A549 (cell line): Measurements from ENCODE around the gene SPACA7. TPM values are rescaled to one million over a fixed set of nuclear protein-coding genes. Genes with fewer than 3 reads are reported as not detected.

Source experiments
- ATAC-seq, 2 experiments: fragments of 200-7000 bp in 1 of 2; fragments of >200 bp in 1 of 2; cut with Nextera tagmentation in 1 of 2; cut with Tn5 transposase in 1 of 2; 3 replicates each; pipeline versions ENCODE4 v1.8.0 to v1.9.1; 2018 to 2020; ENCODE audit warnings: mild to moderate bottlenecking in 1 of 2, moderate library complexity in 1 of 2
- CTCF ChIA-PET: fragments of 300-600 bp; sonication (Branson Sonifier 250); formaldehyde crosslinking; extraction: SDS; loops from one replicate; lab custom pipeline; 2021; ENCODE audit warnings: antibody characterized with exemption, inconsistent platforms; lab: Yijun Ruan, JAX
- POLR2A ChIA-PET: fragments of 350-600 bp; formaldehyde crosslinking; extraction: SDS; loops from one replicate; lab custom pipeline; 2021; ENCODE audit warnings: antibody characterized with exemption, inconsistent platforms; lab: Yijun Ruan, JAX
- DNase-seq, 2 experiments: peaks; one replicate each; pipeline versions ENCODE4 v3.0.0 to v3.0.0-alpha.2; 2011 to 2016; ENCODE audit warnings: low read depth in 1 of 2, low spot score in 1 of 2
- FAIRE-seq: peaks from 2 replicates; lab custom pipeline; 2011; peaks lifted over from hg19 to GRCh38; lab: Jason Lieb, UNC
- H3K27ac ChIP-seq, 2 experiments: fragments of >200 bp; sonication (Bioruptor Twin); formaldehyde crosslinking; 3 replicates each; pipeline ENCODE4 v1.5.1; 2016 to 2017
- H3K4me1 ChIP-seq: fragments of >200 bp; sonication (Bioruptor Twin); formaldehyde crosslinking; 3 replicates; pipeline ENCODE4 v1.6.1; 2016
- H3K4me2 ChIP-seq: fragments of >200 bp; sonication (Bioruptor Twin); formaldehyde crosslinking; 3 replicates; pipeline ENCODE4 v1.6.1; 2016
- H3K4me3 ChIP-seq: fragments of >200 bp; sonication (Bioruptor Twin); formaldehyde crosslinking; 3 replicates; pipeline ENCODE4 v1.5.1; 2016
- H3K9me3 ChIP-seq: fragments of >200 bp; sonication (Bioruptor Twin); formaldehyde crosslinking; 3 replicates; pipeline ENCODE4 v1.6.1; 2016
- CBX2 ChIP-seq: fragments of 200-600 bp; sonication (generic); IDR thresholded peaks from 2 replicates; pipeline ENCODE4 v1.6.1; 2016; ENCODE audit warnings: low read depth, mild to moderate bottlenecking, borderline replicate concordance
- CHD2 ChIP-seq: fragments of 150-350 bp; IDR thresholded peaks from 2 replicates; pipeline ENCODE4 v1.6.1; 2014; ENCODE audit warnings: low read length; ENCODE audit not compliant: partially characterized antibody
- EHMT2 ChIP-seq: fragments of 200-600 bp; sonication (generic); IDR thresholded peaks from 2 replicates; pipeline ENCODE4 v1.6.1; 2016; ENCODE audit warnings: antibody characterized with exemption, low read depth, mild to moderate bottlenecking, moderate library complexity
- ESRRA ChIP-seq: fragments of 150-350 bp; IDR thresholded peaks from 2 replicates; pipeline ENCODE4 v1.6.1; 2014; ENCODE audit warnings: mild to moderate bottlenecking, low read length, borderline replicate concordance
- HEYL ChIP-seq: fragments of 250-450 bp; sonication (Bioruptor Pico); IDR thresholded peaks from 2 replicates; pipeline ENCODE4 v1.8.0; 2021; ENCODE audit warnings: mild to moderate bottlenecking, moderate library complexity
- HOXA7 ChIP-seq: fragments of 250-450 bp; sonication (Bioruptor Pico); IDR thresholded peaks from 2 replicates; pipeline ENCODE4 v1.5.0; 2020; ENCODE audit warnings: mild to moderate bottlenecking, moderate library complexity
- NPAS2 ChIP-seq: fragments of 250-450 bp; sonication (Bioruptor Pico); IDR thresholded peaks from 2 replicates; pipeline ENCODE4 v1.8.0; 2022; ENCODE audit warnings: mild to moderate bottlenecking, moderate library complexity, borderline replicate concordance
- PHF8 ChIP-seq: fragments of 200-600 bp; sonication (generic); IDR thresholded peaks from 2 replicates; pipeline ENCODE4 v1.6.1; 2016; ENCODE audit warnings: low read depth, mild to moderate bottlenecking, antibody characterized with exemption, moderate library complexity, borderline replicate concordance
- POLR2A ChIP-seq: IDR thresholded peaks from 2 replicates; pipeline ENCODE4 v1.6.1; 2012; ENCODE audit warnings: mild to moderate bottlenecking, low read length
- REST ChIP-seq: fragments of 200-600 bp; sonication (generic); IDR thresholded peaks from 2 replicates; pipeline ENCODE4 v1.6.1; 2016; ENCODE audit warnings: antibody characterized with exemption, mild to moderate bottlenecking, moderate library complexity
- RFX5 ChIP-seq: fragments of 450-650 bp; IDR thresholded peaks from 2 replicates; pipeline ENCODE4 v1.7.1; 2014; ENCODE audit warnings: antibody characterized with exemption, mild to moderate bottlenecking, moderate library complexity
- SMC3 ChIP-seq: fragments of >200 bp; sonication (Bioruptor Twin); formaldehyde crosslinking; IDR thresholded peaks from 3 replicates; pipeline ENCODE4 v1.6.1; 2018; ENCODE audit warnings: inconsistent platforms
- SREBF2 ChIP-seq: fragments of 450-650 bp; IDR thresholded peaks from 2 replicates; pipeline ENCODE4 v1.6.1; 2014; ENCODE audit warnings: mild to moderate bottlenecking, moderate library complexity
- USF2 ChIP-seq: fragments of 450-650 bp; IDR thresholded peaks from 2 replicates; pipeline ENCODE4 v1.6.1; 2014; ENCODE audit warnings: antibody characterized with exemption
- ZFP36 ChIP-seq: fragments of 450-650 bp; IDR thresholded peaks from 2 replicates; pipeline ENCODE4 v1.6.1; 2014; ENCODE audit warnings: borderline replicate concordance; ENCODE audit not compliant: partially characterized antibody
- ZSCAN20 ChIP-seq: fragments of 250-450 bp; sonication (Bioruptor Pico); IDR thresholded peaks from 2 replicates; pipeline ENCODE4 v1.8.0; 2022; ENCODE audit warnings: mild to moderate bottlenecking, moderate library complexity
- WGBS: methylation state at CpG from one replicate; pipeline ENCODE4 v1.1.6; 2017; ENCODE audit errors: missing lambda C conversion rate; 5-methylcytosine and 5-hydroxymethylcytosine counted together
- polyA plus RNA-seq, 4 experiments: library from polyadenylated mRNA; depleted of rRNA in 3 of 4; stranded (reverse); fragments of >200 nt; fragmentation: RNase III in 1 of 4; extraction: RNeasy Plus Mini Kit Qiagen cat#74134 plus additional on column Dnase treatment in 1 of 4; gene quantifications; 2 replicates in 3 of 4; 3 replicates in 1 of 4; pipeline ENCODE4 v1.2.3, GENCODE V29; 2011 to 2017
- TF ChIP-seq, protein P1 (sequence below): fragments of >200 bp; sonication (Bioruptor Twin); formaldehyde crosslinking; IDR thresholded peaks from 3 replicates; pipeline ENCODE4 v1.6.1; 2016

The SPACA7 gene
- polyA plus RNA-seq, 2 of the 4 experiments (the other 2 are of a cell fraction): not detected

- Histone ChIP-seq H3K4me1 (no peaks in the 10 kb centered on the region), H3K4me3 (no peak overlapping the region), H3K27ac (no peak overlapping the region), H3K4me2 (no peak overlapping the region)
- 23% methylated on average over 12 of the region's 21 CpGs for WGBS
- DNase-seq: no peak
- no peak for TF ChIP-seq RFX5
- no peak for TF ChIP-seq ZFP36
- TF ChIP-seq REST: no peak
- no peak for TF ChIP-seq NPAS2 (CRISPR knock-in tag)
- no peak for TF ChIP-seq CHD2
- no peak for TF ChIP-seq USF2
- TF ChIP-seq POLR2A: no peak
- no peak for TF ChIP-seq HOXA7 (CRISPR knock-in tag)
- TF ChIP-seq, all 56 proteins: peak for 0
- ChIA-PET CTCF (interaction anchor here (0.7 to 8.4 kb wide), 13 partner anchors 12 to 1285 kb away, joined by 3 to 113 read pairs (median 4); no protein-coding TSS in a partner anchor), POLR2A (no interaction called here)
- 0 out of 3 replicates have a peak, but pooled peaks cover 3% of the 10 kb centered on the region for H3K9me3 ChIP-seq
- ATAC-seq (no peak), FAIRE-seq (no peak)
These were observed 66.4 kb downstream of the SPACA7 start for GRCh38 chr13:112442483-112443090.

GRCh38 chr13:112443191-112443994 is 67.2 kb downstream of the SPACA7 start:
- no peak overlapping the region for H3K27ac ChIP-seq
- ChIA-PET POLR2A (no interaction called here), CTCF (interaction anchor here (0.6 to 8.4 kb wide), 36 partner anchors 9 to 1286 kb away, joined by 3 to 113 read pairs (median 3); no protein-coding TSS in a partner anchor)
- no peak overlapping the region for H3K4me3 ChIP-seq
- 0 out of 3 replicates have a peak, but pooled peaks cover 3% of the 10 kb centered on the region for H3K9me3 ChIP-seq
- peak; percentile 48 to 74; a peak in 3 of 6 replicates for ATAC-seq
- no peak overlapping the region for H3K4me2 ChIP-seq
- FAIRE-seq: no peak
- no peak for DNase-seq
- TF ChIP-seq ESRRA (no peak), SMC3 (no peak), ZSCAN20 (CRISPR knock-in tag) (no peak), EHMT2 (no peak), HOXA7 (CRISPR knock-in tag) (no peak), HEYL (CRISPR knock-in tag) (no peak), PHF8 (no peak), CBX2 (no peak), SREBF2 (no peak)
- TF ChIP-seq, protein P1, sequence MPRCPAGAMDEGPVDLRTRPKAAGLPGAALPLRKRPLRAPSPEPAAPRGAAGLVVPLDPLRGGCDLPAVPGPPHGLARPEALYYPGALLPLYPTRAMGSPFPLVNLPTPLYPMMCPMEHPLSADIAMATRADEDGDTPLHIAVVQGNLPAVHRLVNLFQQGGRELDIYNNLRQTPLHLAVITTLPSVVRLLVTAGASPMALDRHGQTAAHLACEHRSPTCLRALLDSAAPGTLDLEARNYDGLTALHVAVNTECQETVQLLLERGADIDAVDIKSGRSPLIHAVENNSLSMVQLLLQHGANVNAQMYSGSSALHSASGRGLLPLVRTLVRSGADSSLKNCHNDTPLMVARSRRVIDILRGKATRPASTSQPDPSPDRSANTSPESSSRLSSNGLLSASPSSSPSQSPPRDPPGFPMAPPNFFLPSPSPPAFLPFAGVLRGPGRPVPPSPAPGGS: no peak
- no peaks in the 10 kb centered on the region for H3K4me1 ChIP-seq
- 17% methylated on average over 28 of the region's 31 CpGs for WGBS
